WTC11 (cell line): ENCODE data around the gene CHD9.

Experiments
- ATF2 ChIP-seq: sonication (generic); formaldehyde crosslinking; IDR thresholded peaks from 2 replicates; pipeline ENCODE4 v1.8.1; 2022; ENCODE audit warnings: low read depth, missing genetic modification reagents, borderline replicate concordance
- CBFB ChIP-seq: sonication (generic); formaldehyde crosslinking; IDR thresholded peaks from 2 replicates; pipeline ENCODE4 v1.8.1; 2022; ENCODE audit warnings: mild to moderate bottlenecking, low read depth, missing genetic modification reagents
- CTCF ChIP-seq: fragments of 200-600 bp; IDR thresholded peaks from 2 replicates; pipeline ENCODE4 v1.8.0; 2022; ENCODE audit warnings: antibody characterized with exemption
- ESRRA ChIP-seq: sonication (generic); formaldehyde crosslinking; IDR thresholded peaks from 2 replicates; pipeline ENCODE4 v1.8.1; 2022; ENCODE audit warnings: mild to moderate bottlenecking, missing genetic modification reagents, borderline replicate concordance
- FOXP1 ChIP-seq: sonication (generic); formaldehyde crosslinking; IDR thresholded peaks from 2 replicates; pipeline ENCODE4 v1.8.0; 2022; ENCODE audit warnings: missing genetic modification reagents, mild to moderate bottlenecking, moderate library complexity, borderline replicate concordance
- IRF2 ChIP-seq: sonication (generic); formaldehyde crosslinking; IDR thresholded peaks from 2 replicates; pipeline ENCODE4 v1.8.0; 2022; ENCODE audit warnings: low read depth, missing genetic modification reagents, borderline replicate concordance
- JUN ChIP-seq: sonication (generic); formaldehyde crosslinking; IDR thresholded peaks from 2 replicates; pipeline ENCODE4 v1.8.0; 2023; ENCODE audit warnings: mild to moderate bottlenecking, missing genetic modification reagents
- MAX ChIP-seq: sonication (generic); formaldehyde crosslinking; IDR thresholded peaks from 2 replicates; pipeline ENCODE4 v1.8.0; 2022; ENCODE audit warnings: mild to moderate bottlenecking, missing genetic modification reagents
- NR3C1 ChIP-seq: sonication (generic); formaldehyde crosslinking; conservative IDR thresholded peaks from 2 replicates; pipeline ENCODE4 v1.8.1; 2023; ENCODE audit warnings: low read depth, mild to moderate bottlenecking, missing genetic modification reagents
- SP1 ChIP-seq: sonication (generic); formaldehyde crosslinking; conservative IDR thresholded peaks from 2 replicates; pipeline ENCODE4 v1.8.1; 2022; ENCODE audit warnings: missing genetic modification reagents
- STAT6 ChIP-seq: sonication (generic); formaldehyde crosslinking; conservative IDR thresholded peaks from 2 replicates; pipeline ENCODE4 v1.8.1; 2023; ENCODE audit warnings: mild to moderate bottlenecking, low read depth, missing genetic modification reagents, moderate library complexity
- USF2 ChIP-seq: sonication (generic); formaldehyde crosslinking; IDR thresholded peaks from 2 replicates; pipeline ENCODE4 v1.8.1; 2023; ENCODE audit warnings: mild to moderate bottlenecking, missing genetic modification reagents, moderate library complexity
- ZNF138 ChIP-seq: sonication (generic); formaldehyde crosslinking; conservative IDR thresholded peaks from 2 replicates; pipeline ENCODE4 v1.8.1; 2022; ENCODE audit warnings: mild to moderate bottlenecking, moderate library complexity, missing genetic modification reagents
- ZNF232 ChIP-seq: sonication (generic); formaldehyde crosslinking; IDR thresholded peaks from 2 replicates; pipeline ENCODE4 v1.8.0; 2022; ENCODE audit warnings: mild to moderate bottlenecking, missing genetic modification reagents

GRCh38 chr16:53249331-53249730, 194.5 kb downstream of the CHD9 start:
- TF ChIP-seq USF2, result no peak
- no peak for TF ChIP-seq CBFB
- no peak for TF ChIP-seq MAX (CRISPR knock-in tag)
- TF ChIP-seq CTCF, result no peak
- TF ChIP-seq IRF2 (CRISPR knock-in tag), result no peak
- no peak for TF ChIP-seq FOXP1
- no peak for TF ChIP-seq JUN (CRISPR knock-in tag)
- TF ChIP-seq ZNF232 (CRISPR knock-in tag), result no peak
- TF ChIP-seq STAT6 (CRISPR knock-in tag), result no peak
- no peak for TF ChIP-seq NR3C1 (CRISPR knock-in tag)
- no peak for TF ChIP-seq SP1 (CRISPR knock-in tag)
- TF ChIP-seq ZNF138 (CRISPR knock-in tag), result no peak
- no peak for TF ChIP-seq ESRRA
- TF ChIP-seq ATF2 (CRISPR knock-in tag), result no peak
